Gastroesophageal sphincter (tissue), 4 donors: ENCODE measurements around the gene BTBD19. TPM values are rescaled to one million over a fixed set of nuclear protein-coding genes. Genes with fewer than 3 reads are reported as not detected.

ENCODE experiments used
- ATAC-seq: fragments of 150-250 bp; one replicate; pipeline ENCODE4 v1.9.1; 2016; ENCODE audit warnings: mild to moderate bottlenecking, moderate library complexity
- H3K27ac ChIP-seq, 4 donors: fragments of 200-600 bp; sonication (generic) in 3 of 4; 1 replicate in 3 of 4; 2 replicates in 1 of 4; pipeline ENCODE4 v1.5.1; 2016 to 2019
- H3K27me3 ChIP-seq: fragments of 200-600 bp; sonication (generic); one replicate; pipeline ENCODE4 v1.5.1; 2019
- H3K36me3 ChIP-seq, 2 donors: fragments of 200-600 bp; sonication (generic); one replicate each; pipeline ENCODE4 v1.5.1; 2019; ENCODE audit warnings: control low read depth in 1 of 2
- H3K4me1 ChIP-seq, 3 donors: fragments of 200-600 bp; sonication (generic); 1 replicate in 2 of 3; 2 replicates in 1 of 3; pipeline ENCODE4 v1.5.1; 2016 to 2019; ENCODE audit warnings: control low read depth in 2 of 3
- H3K4me3 ChIP-seq, 2 donors: fragments of 200-600 bp; sonication (generic); one replicate each; pipeline ENCODE4 v1.5.1; 2019; ENCODE audit warnings: mild to moderate bottlenecking in 1 of 2, moderate library complexity in 1 of 2
- H3K9me3 ChIP-seq, 3 donors: fragments of 200-600 bp; sonication (generic); one replicate each; pipeline ENCODE4 v1.5.1; 2017 to 2019; ENCODE audit warnings: control low read depth in 2 of 3
- EP300 ChIP-seq: sonication (generic); formaldehyde crosslinking; IDR thresholded peaks from one replicate; pipeline ENCODE4 v1.6.1; 2017; ENCODE audit warnings: antibody characterized with exemption, mild to moderate bottlenecking
- POLR2A ChIP-seq, 2 donors: fragments of 450-650 bp; IDR thresholded peaks; one replicate each; pipeline ENCODE4 v1.6.1; 2017; ENCODE audit warnings: antibody characterized with exemption in 2 of 2, mild to moderate bottlenecking in 2 of 2, moderate library complexity in 1 of 2
- POLR2AphosphoS5 ChIP-seq: sonication (generic); formaldehyde crosslinking; IDR thresholded peaks from one replicate; pipeline ENCODE4 v1.6.1; 2017; ENCODE audit warnings: antibody characterized with exemption
- WGBS, 2 donors: methylation state at CpG; one replicate each; pipeline ENCODE4 v1.1.5; 2018; ENCODE audit warnings: low coverage in 1 of 2; 5-methylcytosine and 5-hydroxymethylcytosine counted together
- total RNA-seq, 4 donors: library from RNA; depleted of rRNA; stranded (reverse); fragments of >200 nt; gene quantifications; one replicate each; pipeline ENCODE4 v1.1.0, GENCODE V29; 2016
- TF ChIP-seq, protein P1 (sequence below), 4 experiments: fragments of 200-600 bp in 2 of 4; fragments of 450-650 bp in 2 of 4; sonication (generic) in 1 of 4; IDR thresholded peaks; one replicate each; pipeline ENCODE4 v1.5.1; 2017 to 2019; ENCODE audit warnings: antibody characterized with exemption in 4 of 4, mild to moderate bottlenecking in 2 of 4, moderate library complexity in 2 of 4

The BTBD19 gene
- total RNA-seq, 4 donors from 2014 or later: 0.22 to 12.1 (median 5.6) TPM

DNA sequence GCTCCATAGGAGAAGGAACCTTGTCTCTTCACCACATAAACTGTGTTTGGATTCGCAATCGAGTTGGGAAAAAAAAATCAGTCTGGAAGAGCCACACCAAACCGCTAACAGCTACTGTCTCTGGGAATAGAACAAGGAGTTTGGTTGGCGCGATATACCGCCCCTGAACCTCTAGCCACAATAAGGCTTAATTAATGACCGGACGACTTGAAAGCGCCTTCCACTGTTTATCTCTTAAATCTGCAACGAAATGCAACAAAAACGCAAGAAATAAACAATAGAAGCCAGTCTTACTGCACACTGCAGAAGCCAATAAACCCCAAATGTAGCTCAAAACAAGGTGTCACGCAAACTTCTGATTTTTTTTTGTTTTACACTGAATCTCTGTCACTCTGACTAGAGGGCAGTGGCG, 10.9 kb downstream of the BTBD19 start:
- no peaks in the 10 kb centered on the region for H3K36me3 ChIP-seq
- H3K27me3 ChIP-seq: no peaks in the 10 kb centered on the region
- peaks cover 0 to 34% (median 14%) of the 10 kb centered on the region in 3 donors for H3K4me1 ChIP-seq
- no peak for ATAC-seq
- TF ChIP-seq POLR2AphosphoS5: no peak
- TF ChIP-seq POLR2A (IDR thresholded peaks at IDR 0.05): no peak
- no peak for TF ChIP-seq EP300
- TF ChIP-seq, protein P1, sequence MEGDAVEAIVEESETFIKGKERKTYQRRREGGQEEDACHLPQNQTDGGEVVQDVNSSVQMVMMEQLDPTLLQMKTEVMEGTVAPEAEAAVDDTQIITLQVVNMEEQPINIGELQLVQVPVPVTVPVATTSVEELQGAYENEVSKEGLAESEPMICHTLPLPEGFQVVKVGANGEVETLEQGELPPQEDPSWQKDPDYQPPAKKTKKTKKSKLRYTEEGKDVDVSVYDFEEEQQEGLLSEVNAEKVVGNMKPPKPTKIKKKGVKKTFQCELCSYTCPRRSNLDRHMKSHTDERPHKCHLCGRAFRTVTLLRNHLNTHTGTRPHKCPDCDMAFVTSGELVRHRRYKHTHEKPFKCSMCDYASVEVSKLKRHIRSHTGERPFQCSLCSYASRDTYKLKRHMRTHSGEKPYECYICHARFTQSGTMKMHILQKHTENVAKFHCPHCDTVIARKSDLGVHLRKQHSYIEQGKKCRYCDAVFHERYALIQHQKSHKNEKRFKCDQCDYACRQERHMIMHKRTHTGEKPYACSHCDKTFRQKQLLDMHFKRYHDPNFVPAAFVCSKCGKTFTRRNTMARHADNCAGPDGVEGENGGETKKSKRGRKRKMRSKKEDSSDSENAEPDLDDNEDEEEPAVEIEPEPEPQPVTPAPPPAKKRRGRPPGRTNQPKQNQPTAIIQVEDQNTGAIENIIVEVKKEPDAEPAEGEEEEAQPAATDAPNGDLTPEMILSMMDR (IDR thresholded peaks at IDR 0.05): no peak
- H3K9me3 ChIP-seq: no peaks in the 10 kb centered on the region
- peak overlapping the region; percentile 58 to 67 for H3K4me3 ChIP-seq
- H3K27ac ChIP-seq: peak overlapping the region; percentile 84 to 94 (median 88)
- WGBS, 2 donors: 4 to 6% methylated on average over 13 of the region's 13 CpGs

- H3K36me3 ChIP-seq: no peaks in the 10 kb centered on the region
- no peaks in the 10 kb centered on the region for H3K9me3 ChIP-seq
- peaks cover 0 to 28% (median 14%) of the 10 kb centered on the region in 3 donors for H3K4me1 ChIP-seq
- WGBS, 2 donors: 1 to 3% methylated on average over 14 to 22 of the region's 33 CpGs
- peak; percentile 88 to 98 for TF ChIP-seq POLR2A (IDR thresholded peaks at IDR 0.05)
- TF ChIP-seq POLR2AphosphoS5: peak; percentile 98
- TF ChIP-seq, protein P1 (IDR thresholded peaks at IDR 0.05): peak in 2 of 4 experiments; percentile 6 to 37
- no peak for TF ChIP-seq EP300
- ATAC-seq: peak; percentile 87
- peak overlapping the region; percentile 58 to 67 for H3K4me3 ChIP-seq
- no peaks in the 10 kb centered on the region for H3K27me3 ChIP-seq
- peak overlapping the region; percentile 84 to 94 (median 88) for H3K27ac ChIP-seq
These were observed 11.4 kb downstream of the BTBD19 start for GRCh38 chr1:44819608-44820327.

DNA sequence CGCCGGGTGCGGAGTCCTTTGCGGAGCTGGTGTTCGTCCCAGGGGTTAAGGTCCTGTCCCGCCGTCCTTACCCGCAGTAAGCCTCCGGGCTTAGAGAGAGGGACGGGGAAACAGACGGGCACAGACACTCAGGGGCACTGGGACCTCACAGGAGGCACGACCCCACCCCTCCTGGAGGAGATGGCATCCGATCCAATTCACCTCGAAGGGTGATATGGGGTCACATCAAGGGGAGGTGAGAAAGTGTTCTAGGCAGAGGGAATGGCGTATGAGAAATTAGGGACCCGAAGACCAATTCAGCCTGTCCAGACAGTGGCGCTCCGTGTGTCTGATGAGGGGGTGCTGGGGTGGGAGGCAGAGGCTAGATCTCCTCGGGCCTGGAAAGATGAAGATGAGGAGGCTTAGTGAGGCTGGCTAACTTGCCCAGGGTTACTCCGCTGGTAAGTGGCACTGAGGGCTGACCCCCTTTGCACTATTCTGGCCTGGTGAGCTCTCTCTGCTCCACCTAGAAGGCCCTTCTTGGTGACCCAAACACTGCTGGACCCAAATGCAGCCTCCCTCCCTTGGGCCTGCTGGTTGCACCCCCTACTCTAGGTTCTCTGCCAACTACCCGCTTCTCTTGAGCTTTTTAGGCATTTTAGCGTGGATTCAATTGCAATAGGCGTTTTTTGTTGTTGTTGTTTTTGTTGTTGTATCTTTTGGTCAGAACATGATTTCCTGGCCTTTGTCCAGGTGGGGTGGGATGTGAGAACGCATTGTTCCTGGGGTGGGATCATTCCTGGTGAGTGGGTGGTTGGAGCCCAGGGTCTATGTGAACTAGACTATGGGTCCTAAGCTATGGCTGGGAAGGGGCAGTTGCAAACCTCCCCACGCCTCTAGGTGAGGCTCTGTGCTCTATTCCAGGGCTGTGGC, 12.3 kb downstream of the BTBD19 start:
- peak overlapping the region; percentile 84 to 94 (median 88) for H3K27ac ChIP-seq
- H3K4me1 ChIP-seq: peaks cover 0 to 27% (median 14%) of the 10 kb centered on the region in 3 donors
- no peaks in the 10 kb centered on the region for H3K36me3 ChIP-seq
- H3K27me3 ChIP-seq: no peaks in the 10 kb centered on the region
- TF ChIP-seq POLR2A (IDR thresholded peaks at IDR 0.05) (no peak), EP300 (no peak), POLR2AphosphoS5 (no peak)
- TF ChIP-seq, protein P1 (IDR thresholded peaks at IDR 0.05): peak in 1 of 4 experiments; percentile 0
- peak overlapping the region; percentile 58 to 67 for H3K4me3 ChIP-seq
- H3K9me3 ChIP-seq: no peaks in the 10 kb centered on the region
- WGBS, 2 donors: 19 to 68% methylated on average over 4 to 9 of the region's 25 CpGs
- ATAC-seq: peak; percentile 1

GRCh38 chr1:44821240-44821715, 13.0 kb downstream of the BTBD19 start:
- WGBS, 2 donors: 97% methylated on average over 5 of the region's 9 CpGs; no CpG with 5 or more reads in 1 of the 2 donors
- Histone ChIP-seq H3K4me3 (no peak overlapping the region), H3K27ac (peak overlapping the region in 2 of 4 donors; percentile 84 to 94), H3K9me3 (no peaks in the 10 kb centered on the region), H3K36me3 (peaks cover 0 to 7% of the 10 kb centered on the region in 2 donors), H3K4me1 (peaks cover 0 to 27% (median 14%) of the 10 kb centered on the region in 3 donors), H3K27me3 (no peaks in the 10 kb centered on the region)
- TF ChIP-seq POLR2AphosphoS5: no peak
- no peak for TF ChIP-seq EP300
- no peak for TF ChIP-seq POLR2A (IDR thresholded peaks at IDR 0.05)
- TF ChIP-seq, protein P1 (IDR thresholded peaks at IDR 0.05): no peak
- no peak for ATAC-seq
